Suppressor macrophage (primary cell): ENCODE data around the gene FOXL1.

Source experiments
- DNase-seq, 4 experiments: peaks; one replicate each; pipeline ENCODE4 v3.0.0-alpha.2; 2020 to 2022

Gene FOXL1

GRCh38 chr16:86549076-86549892 lies 29.1 kb upstream of the FOXL1 start:
- DNase-seq: no peak

DNA sequence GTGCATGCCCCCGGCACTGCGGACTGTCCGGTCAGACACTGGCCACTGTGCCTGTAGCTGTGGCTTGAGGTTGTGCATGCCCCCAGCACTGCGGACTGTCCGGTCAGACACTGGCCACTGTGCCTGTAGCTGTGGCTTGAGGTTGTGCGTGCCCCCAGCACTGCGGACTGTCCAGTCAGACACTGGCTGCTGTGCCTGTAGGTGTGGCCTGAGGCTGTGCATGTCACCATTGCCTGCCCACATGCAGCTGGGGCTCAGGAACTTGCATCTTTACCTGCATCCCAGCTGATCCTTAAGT lies 28.5 kb upstream of the FOXL1 start:
- DNase-seq: no peak

DNA sequence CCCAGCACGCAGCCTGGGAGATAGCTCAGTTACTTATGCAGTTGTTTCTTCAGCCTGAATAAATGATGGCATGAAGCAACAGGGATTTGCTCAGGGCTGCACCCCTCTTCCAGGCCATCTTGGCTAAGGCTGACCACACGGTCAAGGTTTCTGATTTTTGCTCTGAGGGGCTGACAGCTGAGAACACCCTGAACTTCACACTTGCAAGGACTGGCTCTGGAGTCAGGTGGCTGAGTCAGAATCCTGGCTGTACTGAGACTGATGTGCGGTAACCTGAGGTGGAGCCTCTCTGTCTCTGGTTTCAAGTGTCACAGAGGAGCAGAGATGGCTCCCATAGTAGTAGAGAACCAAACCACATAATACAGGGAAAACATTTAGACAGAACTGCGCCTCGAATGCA lies 28.1 kb upstream of the FOXL1 start:
- no peak for DNase-seq

GRCh38 chr16:86553356-86553755 lies 25.0 kb upstream of the FOXL1 start:
- no peak for DNase-seq

- no peak for DNase-seq
Measured at GRCh38 chr16:86554599-86554916, 23.8 kb upstream of the FOXL1 start.

GRCh38 chr16:86554917-86555703 lies 23.2 kb upstream of the FOXL1 start, which contains the start of gene MTHFSD:
Gene MTHFSD, minus strand, starts transcription at chr16:86555235. Its CDS starts 51 bp downstream, at chr16:86555184.
- DNase-seq: peak; percentile 95 to 98 (median 97)

GRCh38 chr16:86555704-86556075 lies 22.7 kb upstream of the FOXL1 start:
- DNase-seq: no peak

- no peak for DNase-seq
Measured at GRCh38 chr16:86556576-86556975, 21.8 kb upstream of the FOXL1 start.

- no peak for DNase-seq
Measured at GRCh38 chr16:86557587-86557986, 20.8 kb upstream of the FOXL1 start.

DNA sequence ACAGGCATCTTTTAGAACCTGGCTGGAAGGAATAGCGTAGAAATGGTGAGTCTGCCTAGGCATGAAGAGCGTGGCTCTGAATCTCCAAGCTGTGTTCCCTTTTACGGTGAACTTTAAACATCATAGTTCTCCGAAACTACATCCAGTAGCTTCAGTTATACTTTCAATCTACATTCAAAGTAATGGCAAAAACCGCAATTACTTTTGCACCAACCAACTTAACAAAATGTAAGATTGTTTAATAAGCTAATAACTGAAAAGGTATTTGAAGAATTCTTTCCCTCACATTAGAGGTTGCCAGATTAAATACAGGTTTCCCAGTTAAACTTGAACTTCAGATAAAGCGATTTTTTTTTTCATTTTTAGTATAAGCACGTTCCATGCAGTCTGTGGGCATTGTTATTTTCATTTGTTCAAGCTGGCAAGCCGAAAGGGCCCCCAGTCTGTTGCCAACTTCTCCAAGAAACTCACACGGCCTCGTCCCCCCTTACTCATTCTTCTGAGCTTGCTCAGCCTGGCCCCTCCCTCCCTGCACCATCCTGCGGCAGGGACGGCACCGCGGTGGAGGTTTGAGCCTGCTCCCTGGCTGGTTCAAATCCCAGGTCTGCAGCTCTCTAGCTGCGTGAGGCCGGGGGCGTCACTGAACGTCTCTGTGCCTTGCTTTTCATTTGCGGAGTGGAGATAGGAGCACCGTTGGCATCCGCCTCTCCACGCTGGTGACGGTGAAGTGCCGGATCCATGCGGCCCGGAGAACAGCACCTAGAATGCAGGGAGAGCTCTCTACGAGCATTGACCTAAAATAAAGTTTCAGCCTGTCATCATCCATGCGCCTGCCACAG lies 19.8 kb upstream of the FOXL1 start:
- no peak for DNase-seq

DNA sequence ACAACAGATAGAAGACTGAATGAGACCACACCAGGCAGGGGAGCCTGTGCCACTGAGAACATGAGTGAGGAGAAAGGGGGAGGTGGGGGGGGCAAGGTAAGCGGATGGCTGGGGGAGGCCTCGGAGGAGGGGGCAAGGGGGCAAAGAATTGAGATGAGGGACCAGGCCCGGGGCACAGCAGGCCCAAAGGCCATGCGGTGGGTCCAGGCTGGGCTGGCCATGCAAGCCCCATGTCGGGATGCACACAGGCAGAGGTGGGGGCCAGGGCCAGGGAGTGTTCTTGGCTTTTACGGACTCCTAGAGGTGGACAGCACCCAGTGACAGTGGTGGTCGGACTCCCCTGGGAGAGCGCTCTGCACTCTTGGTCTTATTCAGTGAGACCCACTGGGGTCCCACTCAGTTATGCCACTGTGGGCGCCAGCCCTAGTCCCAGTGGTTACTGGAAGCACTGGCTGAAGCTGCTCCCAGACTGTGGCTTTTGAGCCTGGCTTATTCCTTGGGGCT lies 18.5 kb upstream of the FOXL1 start:
- DNase-seq: no peak

- DNase-seq: no peak
Measured at GRCh38 chr16:86562356-86562755, 16.0 kb upstream of the FOXL1 start.

GRCh38 chr16:86563469-86564345 lies 14.6 kb upstream of the FOXL1 start:
- DNase-seq: peak; percentile 88 to 94 (median 93)

DNA sequence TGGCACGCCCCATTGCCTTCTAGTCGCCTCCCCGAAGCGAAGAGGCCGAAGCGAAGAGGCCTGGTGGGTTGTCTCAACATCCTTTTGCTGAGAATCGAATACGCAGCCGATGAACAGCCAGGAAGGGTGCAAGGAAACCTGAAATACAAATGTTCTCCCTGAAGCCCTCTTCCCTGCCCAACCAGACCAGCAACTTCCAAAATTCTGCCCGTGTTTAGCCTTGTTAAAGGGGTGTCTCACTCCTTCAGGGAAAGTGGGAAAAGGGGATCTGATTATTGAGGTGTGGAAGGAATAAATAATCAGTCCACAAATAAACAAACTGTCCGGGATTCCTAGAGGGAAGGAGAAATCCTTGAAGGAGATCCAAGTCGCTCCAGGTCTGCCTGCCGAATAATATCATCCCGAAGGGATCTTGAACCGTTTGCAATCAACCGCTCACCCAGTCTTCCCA lies 13.1 kb upstream of the FOXL1 start:
- no peak for DNase-seq

GRCh38 chr16:86565644-86566511 lies 12.5 kb upstream of the FOXL1 start:
- no peak for DNase-seq

GRCh38 chr16:86566601-86566965 lies 11.8 kb upstream of the FOXL1 start, which contains the start of gene FOXC2:
Gene FOXC2, plus strand, starts transcription at chr16:86566829. Its CDS starts 507 bp downstream, at chr16:86567336.
- DNase-seq: peak; percentile 24 to 56 (median 35)

DNA sequence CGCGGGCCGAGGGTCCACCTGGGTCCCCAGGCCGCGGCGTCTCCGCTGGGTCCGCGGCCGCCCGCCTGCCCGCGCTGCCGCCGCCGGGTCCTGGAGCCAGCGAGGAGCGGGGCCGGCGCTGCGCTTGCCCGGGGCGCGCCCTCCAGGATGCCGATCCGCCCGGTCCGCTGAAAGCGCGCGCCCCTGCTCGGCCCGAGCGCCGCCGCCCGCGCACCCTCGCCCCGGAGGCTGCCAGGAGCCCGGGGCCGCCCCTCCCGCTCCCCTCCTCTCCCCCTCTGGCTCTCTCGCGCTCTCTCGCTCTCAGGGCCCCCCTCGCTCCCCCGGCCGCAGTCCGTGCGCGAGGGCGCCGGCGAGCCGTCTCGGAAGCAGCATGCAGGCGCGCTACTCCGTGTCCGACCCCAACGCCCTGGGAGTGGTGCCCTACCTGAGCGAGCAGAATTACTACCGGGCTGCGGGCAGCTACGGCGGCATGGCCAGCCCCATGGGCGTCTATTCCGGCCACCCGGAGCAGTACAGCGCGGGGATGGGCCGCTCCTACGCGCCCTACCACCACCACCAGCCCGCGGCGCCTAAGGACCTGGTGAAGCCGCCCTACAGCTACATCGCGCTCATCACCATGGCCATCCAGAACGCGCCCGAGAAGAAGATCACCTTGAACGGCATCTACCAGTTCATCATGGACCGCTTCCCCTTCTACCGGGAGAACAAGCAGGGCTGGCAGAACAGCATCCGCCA lies 11.2 kb upstream of the FOXL1 start:
- no peak for DNase-seq

GRCh38 chr16:86567701-86568581 lies 10.4 kb upstream of the FOXL1 start:
- no peak for DNase-seq
